SU-DHL-6 (cell line): ENCODE results near the gene HHLA2.

ENCODE experiments used
- EZH2phosphoT487 ChIP-seq: fragments of 200-600 bp; sonication (generic), shearing (Covaris generic); conservative IDR thresholded peaks from 2 replicates; pipeline ENCODE4 v1.6.1; 2018; ENCODE audit warnings: mild to moderate bottlenecking, antibody characterized with exemption, low read length, moderate library complexity, mixed read lengths
- TF ChIP-seq, protein P1 (sequence below): fragments of 200-600 bp; sonication (generic); IDR thresholded peaks from one replicate; pipeline ENCODE4 v1.5.1; 2017; ENCODE audit warnings: antibody characterized with exemption, mild to moderate bottlenecking, low read length, moderate library complexity; ENCODE audit not compliant: insufficient read depth, poor library complexity, severe bottlenecking

DNA sequence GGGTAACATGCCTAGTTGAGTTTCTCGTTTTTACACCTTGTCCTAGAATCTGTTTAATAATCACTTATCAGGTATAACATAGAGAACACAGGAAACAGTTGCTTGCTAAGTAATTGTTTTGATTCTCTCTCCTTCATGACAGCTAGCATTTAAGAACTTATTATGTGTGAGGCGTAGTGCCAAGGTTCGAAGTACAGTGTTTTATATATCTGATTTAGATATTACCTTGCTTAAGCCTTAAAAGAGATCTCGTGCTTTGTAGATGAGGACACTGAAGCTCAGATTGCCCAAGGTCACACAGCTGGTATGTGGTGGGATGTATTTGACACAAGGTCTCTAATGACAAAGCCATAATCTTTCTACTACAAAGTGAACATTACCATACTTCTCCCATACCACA, 45.1 kb upstream of the HHLA2 start:
- TF ChIP-seq, protein P1, sequence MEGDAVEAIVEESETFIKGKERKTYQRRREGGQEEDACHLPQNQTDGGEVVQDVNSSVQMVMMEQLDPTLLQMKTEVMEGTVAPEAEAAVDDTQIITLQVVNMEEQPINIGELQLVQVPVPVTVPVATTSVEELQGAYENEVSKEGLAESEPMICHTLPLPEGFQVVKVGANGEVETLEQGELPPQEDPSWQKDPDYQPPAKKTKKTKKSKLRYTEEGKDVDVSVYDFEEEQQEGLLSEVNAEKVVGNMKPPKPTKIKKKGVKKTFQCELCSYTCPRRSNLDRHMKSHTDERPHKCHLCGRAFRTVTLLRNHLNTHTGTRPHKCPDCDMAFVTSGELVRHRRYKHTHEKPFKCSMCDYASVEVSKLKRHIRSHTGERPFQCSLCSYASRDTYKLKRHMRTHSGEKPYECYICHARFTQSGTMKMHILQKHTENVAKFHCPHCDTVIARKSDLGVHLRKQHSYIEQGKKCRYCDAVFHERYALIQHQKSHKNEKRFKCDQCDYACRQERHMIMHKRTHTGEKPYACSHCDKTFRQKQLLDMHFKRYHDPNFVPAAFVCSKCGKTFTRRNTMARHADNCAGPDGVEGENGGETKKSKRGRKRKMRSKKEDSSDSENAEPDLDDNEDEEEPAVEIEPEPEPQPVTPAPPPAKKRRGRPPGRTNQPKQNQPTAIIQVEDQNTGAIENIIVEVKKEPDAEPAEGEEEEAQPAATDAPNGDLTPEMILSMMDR, result no peak
- no peak for TF ChIP-seq EZH2phosphoT487
